ENCODE results near the gene CGN. TPM values are rescaled to one million over a fixed set of nuclear protein-coding genes. Genes with fewer than 3 reads are reported as not detected.

Gene CGN
- total and polyA plus RNA-seq, 2 of the 13 experiments (the other 11 are each of a cell fraction or from before 2014, with no cell fraction given): 0.75 to 0.81 TPM

DNA sequence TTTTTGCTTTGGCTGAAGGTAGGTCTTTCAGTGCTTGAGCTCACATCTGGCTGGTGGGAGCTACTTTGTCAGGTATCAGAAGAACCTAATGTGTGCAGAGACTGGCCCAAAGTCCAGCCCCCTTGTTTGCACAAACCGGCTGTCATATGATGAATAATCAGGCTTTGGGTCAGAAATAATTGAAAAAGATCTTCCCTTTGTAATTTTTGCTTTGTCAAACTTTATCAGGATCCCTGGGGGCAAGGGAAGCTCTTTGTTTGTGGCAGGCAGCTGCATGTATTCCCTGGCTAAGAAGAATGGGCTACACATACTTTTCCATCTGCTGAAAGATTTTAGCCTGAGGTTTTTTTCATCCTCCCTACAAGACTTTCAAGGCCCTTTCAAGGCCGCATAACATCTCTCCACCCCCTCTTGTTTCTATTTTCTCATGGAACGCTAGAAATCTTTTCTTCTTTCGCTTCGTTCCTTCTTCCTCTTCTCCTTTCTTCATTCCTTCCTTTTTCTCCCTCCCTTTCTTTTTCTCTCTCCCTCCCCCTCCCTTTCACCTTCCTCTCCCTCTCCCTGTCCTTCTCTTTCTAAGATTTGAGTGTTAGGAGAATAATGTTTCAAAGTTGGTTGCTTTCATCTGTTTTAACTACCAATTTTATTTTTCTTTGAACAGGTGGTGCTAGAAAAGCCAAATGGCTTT is 54.5 kb downstream of the CGN start (continued):
- TF ChIP-seq ZNF687 (CRISPR knock-in tag; IDR thresholded peaks at IDR 0.05): no peak
- TF ChIP-seq ARHGAP35 (CRISPR knock-in tag; IDR thresholded peaks at IDR 0.05; ENCODE audit: borderline replicate concordance): no peak
- no peak for TF ChIP-seq ZNF451 (CRISPR knock-in tag; IDR thresholded peaks at IDR 0.05)

DNA sequence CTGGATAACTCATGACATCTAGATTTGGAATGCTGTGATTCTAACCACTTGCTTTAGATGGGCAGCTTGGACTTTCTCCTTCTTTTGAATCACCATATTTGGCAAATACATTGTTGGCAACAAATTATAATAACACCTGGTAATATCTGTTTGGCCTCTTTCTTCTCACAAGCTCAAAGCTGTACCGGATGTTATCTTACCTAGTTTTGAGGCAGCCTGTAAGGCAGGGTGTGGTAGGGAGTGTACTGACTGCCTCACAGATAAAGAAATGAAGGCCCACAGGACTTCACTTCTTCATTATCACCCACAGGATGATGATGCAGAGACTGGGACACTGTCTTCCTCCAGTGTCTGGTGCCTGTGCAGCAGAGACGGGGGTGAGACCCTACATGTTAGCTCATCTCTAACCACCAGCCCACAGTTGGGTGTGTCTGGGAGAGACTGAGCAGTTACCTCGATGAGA is 57.5 kb downstream of the CGN start:
- Histone ChIP-seq H3K9me3 (ENCODE audit: low read length) (no peaks in the 10 kb centered on the region), H3K4me1 (ENCODE audit: insufficient read depth, low read length) (peaks cover 43% of the 10 kb centered on the region), H3K9ac (ENCODE audit: insufficient read depth, low read depth, low read length) (no peak overlapping the region), H3K4me3 (replicated peaks in 1 of 3; ENCODE audit: insufficient read depth in 1 of 3, low read depth in 2 of 3, low read length in 3 of 3) (no peak overlapping the region), H3K27me3 (ENCODE audit: control insufficient read depth in 1 of 2, insufficient read depth in 2 of 2, low read length in 2 of 2) (no peaks in the 10 kb centered on the region), H3K36me3 (replicated peaks in 1 of 2; ENCODE audit: control insufficient read depth in 1 of 2, insufficient read depth in 2 of 2, low read length in 2 of 2) (peaks cover 5 to 21% of the 10 kb centered on the region in 2 experiments; a peak in 3 of 5 replicates), H3K79me2 (ENCODE audit: insufficient read depth, low read length) (no peaks in the 10 kb centered on the region), H2AFZ (ENCODE audit: low read length) (no peak overlapping the region), H3K4me2 (ENCODE audit: low read depth, low read length) (no peak overlapping the region), H3K27ac (ENCODE audit: extremely low read length, insufficient read depth, low read length) (no peak overlapping the region), H4K20me1 (ENCODE audit: insufficient read depth, low read length) (no peaks in the 10 kb centered on the region)
- in situ Hi-C loops (cut with HindIII; ENCODE audit: extremely low pct_ligation_motif_present, low pct_unique_long_range_greater_than_20kb) (no loop called here), intact Hi-C loops (cut with micrococcal nuclease; ENCODE audit: unreplicated experiment) (no loop called here)
- 98% methylated on average over 3 of the region's 3 CpGs for WGBS (ENCODE audit: low lambda C conversion rate)
- FAIRE-seq (no peak), DNase-seq (ENCODE audit: low spot score) (no peak), ATAC-seq (no peak)
- ChIA-PET POLR2A (interaction anchor here (2.2 kb wide), 1 partner anchor 28 kb away, joined by 28 read pairs; the partner anchor contains the start of gene TUFT1), CTCF (ENCODE audit: low intra/inter-chr PET ratio, low total read pairs) (no interaction called here)
- TF ChIP-seq SETDB1 (CRISPR knock-in tag; IDR thresholded peaks at IDR 0.05; ENCODE audit: borderline replicate concordance): no peak
- TF ChIP-seq ZNF451 (CRISPR knock-in tag; IDR thresholded peaks at IDR 0.05): 0 out of 2 replicates have a peak, but pooled peaks have one; percentile 1
- no peak for TF ChIP-seq NR3C1 (CRISPR knock-in tag; IDR thresholded peaks at IDR 0.05)
- no TSS peak for BruUV-seq (replicated peaks)
